Anterior cingulate cortex (tissue), 58 donors: ENCODE data around the gene RCAN3.
A peak's percentile ranks its signal among the peaks of the same experiment; 100 is the strongest.
"Not testable (repeated sequence)": the region's sequence is repeated elsewhere in the genome, so short reads cannot be mapped to it uniquely, and the experiment has no call there.

Experiments
- DNase-seq, 58 donors: peaks; one replicate each; lab custom pipeline; 2025; lab: John Stamatoyannopoulos, UW

The RCAN3 gene

GRCh38 chr1:24544239-24544638, 41.6 kb downstream of the RCAN3 start:
- no peak for DNase-seq

- DNase-seq = no peak
Observed at GRCh38 chr1:24545662-24546061, 43.0 kb downstream of the RCAN3 start.

GRCh38 chr1:24547195-24547594, 44.6 kb downstream of the RCAN3 start:
- DNase-seq = no peak

GRCh38 chr1:24548070-24548469, 45.4 kb downstream of the RCAN3 start:
- DNase-seq = no peak

GRCh38 chr1:24549210-24549609, 46.6 kb downstream of the RCAN3 start:
- DNase-seq = not testable (repeated sequence)

- no peak for DNase-seq
Observed at GRCh38 chr1:24551290-24551959, 48.8 kb downstream of the RCAN3 start.

- no peak for DNase-seq
Observed at GRCh38 chr1:24551960-24552571, 49.4 kb downstream of the RCAN3 start.

GRCh38 chr1:24553931-24554330, 51.3 kb downstream of the RCAN3 start:
- DNase-seq = no peak

GRCh38 chr1:24554714-24555113, 52.1 kb downstream of the RCAN3 start:
- DNase-seq = no peak

- DNase-seq = peak in 4 of 58 donors; percentile 9 to 22 (median 11)
Observed at GRCh38 chr1:24555591-24556413, 53.2 kb downstream of the RCAN3 start, which contains the start of gene NCMAP. TSS of gene NCMAP (plus strand) at chr1:24556087. CDS start at chr1:24595431, 39,344 bp downstream.

GRCh38 chr1:24556414-24556795, 53.8 kb downstream of the RCAN3 start:
- no peak for DNase-seq

- no peak for DNase-seq
Observed at GRCh38 chr1:24557220-24557619, 54.6 kb downstream of the RCAN3 start.

GRCh38 chr1:24557711-24558131, 55.1 kb downstream of the RCAN3 start:
- DNase-seq = peak in 1 of 58 donors; percentile 8

GRCh38 chr1:24558455-24558854, 55.8 kb downstream of the RCAN3 start:
- no peak for DNase-seq

- DNase-seq = peak in 45 of 58 donors; percentile 3 to 74 (median 43)
Observed at GRCh38 chr1:24558902-24559791, 56.5 kb downstream of the RCAN3 start.

GRCh38 chr1:24560361-24560760, 57.7 kb downstream of the RCAN3 start:
- no peak for DNase-seq

- peak in 1 of 58 donors; percentile 12 for DNase-seq
Observed at GRCh38 chr1:24562625-24563024, 60.0 kb downstream of the RCAN3 start.

GRCh38 chr1:24564695-24565094, 62.1 kb downstream of the RCAN3 start:
- no peak for DNase-seq

GRCh38 chr1:24566236-24566867, 63.7 kb downstream of the RCAN3 start:
- no peak for DNase-seq
